Measurements from ENCODE around the gene TSPEAR. TPM values are rescaled to one million over a fixed set of nuclear protein-coding genes. Genes with fewer than 3 reads are reported as not detected.

TSPEAR gene
- polyA plus RNA-seq, 1 of the 3 experiments (the other 2 are of a cell fraction), result 0.08 TPM

DNA sequence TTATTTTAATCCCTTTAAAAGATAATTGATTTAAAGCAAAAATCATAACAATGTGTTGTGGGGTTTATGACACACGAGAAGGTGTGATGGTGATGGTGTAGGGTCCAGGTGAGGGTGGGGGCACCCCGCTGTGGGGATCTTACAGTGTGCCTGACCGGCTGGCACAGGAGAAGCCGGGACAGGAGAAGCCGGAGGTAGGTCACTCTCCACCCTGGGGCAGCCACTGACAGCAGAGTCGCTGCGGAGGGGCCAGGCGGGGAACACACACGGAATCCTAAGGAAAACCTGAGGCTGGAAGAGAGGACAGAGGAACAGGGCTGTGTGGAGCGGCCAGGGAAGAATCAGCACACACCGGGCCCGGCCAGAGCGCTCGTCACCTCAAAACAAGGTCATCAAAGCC lies 260.4 kb downstream of the TSPEAR start (continued):
- TF ChIP-seq, protein P1, sequence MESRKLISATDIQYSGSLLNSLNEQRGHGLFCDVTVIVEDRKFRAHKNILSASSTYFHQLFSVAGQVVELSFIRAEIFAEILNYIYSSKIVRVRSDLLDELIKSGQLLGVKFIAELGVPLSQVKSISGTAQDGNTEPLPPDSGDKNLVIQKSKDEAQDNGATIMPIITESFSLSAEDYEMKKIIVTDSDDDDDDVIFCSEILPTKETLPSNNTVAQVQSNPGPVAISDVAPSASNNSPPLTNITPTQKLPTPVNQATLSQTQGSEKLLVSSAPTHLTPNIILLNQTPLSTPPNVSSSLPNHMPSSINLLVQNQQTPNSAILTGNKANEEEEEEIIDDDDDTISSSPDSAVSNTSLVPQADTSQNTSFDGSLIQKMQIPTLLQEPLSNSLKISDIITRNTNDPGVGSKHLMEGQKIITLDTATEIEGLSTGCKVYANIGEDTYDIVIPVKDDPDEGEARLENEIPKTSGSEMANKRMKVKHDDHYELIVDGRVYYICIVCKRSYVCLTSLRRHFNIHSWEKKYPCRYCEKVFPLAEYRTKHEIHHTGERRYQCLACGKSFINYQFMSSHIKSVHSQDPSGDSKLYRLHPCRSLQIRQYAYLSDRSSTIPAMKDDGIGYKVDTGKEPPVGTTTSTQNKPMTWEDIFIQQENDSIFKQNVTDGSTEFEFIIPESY (IDR thresholded peaks at IDR 0.05; ENCODE audit: borderline replicate concordance, low read depth), result no peak
- TF ChIP-seq TAF1 (IDR thresholded peaks at IDR 0.05; ENCODE audit: borderline replicate concordance, low read depth, low read length), result no peak

DNA sequence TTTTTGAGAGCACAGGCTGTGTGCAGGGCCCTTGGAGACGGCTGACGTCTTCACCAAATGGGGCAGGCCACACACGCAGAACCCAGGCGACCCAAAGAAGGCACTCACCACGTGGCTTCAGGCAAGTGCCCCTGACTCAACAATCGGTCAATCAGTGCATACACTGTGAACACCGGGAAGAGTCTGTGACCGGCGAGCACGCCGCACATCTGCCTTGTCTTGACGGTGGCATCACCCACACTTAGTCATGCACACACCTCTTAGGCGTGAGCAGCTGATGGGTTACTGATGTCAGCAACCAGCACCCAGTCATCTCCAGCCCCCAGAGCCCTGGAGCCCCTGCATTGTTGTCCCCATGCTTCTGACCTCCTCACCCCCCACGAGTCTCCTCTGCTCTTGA lies 261.0 kb downstream of the TSPEAR start:
- ChIA-PET POLR2A (interaction anchor here (1.1 to 1.9 kb wide), 2 partner anchors 12 to 112 kb away, joined by 4 to 7 read pairs; no protein-coding TSS in a partner anchor), CTCF (interaction anchor here (0.9 to 2.1 kb wide), 5 partner anchors 11 to 112 kb away, joined by 3 to 9 read pairs (median 5); no protein-coding TSS in a partner anchor)
- WGBS (ENCODE audit: low lambda C conversion rate), result 48% methylated on average over 4 of the region's 14 CpGs
- Histone ChIP-seq H3K79me2 (ENCODE audit: insufficient read depth) (no peaks in the 10 kb centered on the region), H3K4me2 (no peak overlapping the region), H2AFZ (ENCODE audit: low read depth) (no peak overlapping the region), H3K4me3 (ENCODE audit: low read depth in 2 of 2, low read length in 1 of 2) (no peak overlapping the region), H3K27ac (ENCODE audit: low read depth in 2 of 2, low read length in 1 of 2) (peak overlapping the region in 1 of 2 experiments; percentile 92; a peak in 2 of 4 replicates), H4K20me1 (ENCODE audit: insufficient read depth) (no peaks in the 10 kb centered on the region), H3K9me3 (0 out of 2 replicates have a peak, but pooled peaks cover 3% of the 10 kb centered on the region), H3K27me3 (ENCODE audit: insufficient read depth) (peaks cover 13% of the 10 kb centered on the region; the same call in 1 of the 2 replicates), H3K9me2 (no peaks in the 10 kb centered on the region), H3K4me1 (ENCODE audit: control insufficient read depth in 1 of 2, insufficient read depth in 2 of 2, low read depth in 1 of 2, low read length in 1 of 2) (peaks cover 0 to 30% of the 10 kb centered on the region in 2 experiments; a peak in 1 of 4 replicates), H3K36me3 (replicated peaks in 1 of 2; ENCODE audit: control insufficient read depth in 1 of 2, insufficient read depth in 2 of 2, low read length in 1 of 2) (no peaks in the 10 kb centered on the region), H3K9ac (no peak overlapping the region), H3F3A (replicated peaks; ENCODE audit: insufficient read depth) (peaks cover 16% of the 10 kb centered on the region)
- no peak for DNase-seq
- TF ChIP-seq RAD21 (IDR thresholded peaks at IDR 0.05; ENCODE audit: low read length) (no peak), RXRA (IDR thresholded peaks at IDR 0.05; ENCODE audit: borderline replicate concordance, low read depth) (no peak), EZH2phosphoT487 (IDR thresholded peaks at IDR 0.05; ENCODE audit: borderline replicate concordance, low read depth) (no peak)

DNA sequence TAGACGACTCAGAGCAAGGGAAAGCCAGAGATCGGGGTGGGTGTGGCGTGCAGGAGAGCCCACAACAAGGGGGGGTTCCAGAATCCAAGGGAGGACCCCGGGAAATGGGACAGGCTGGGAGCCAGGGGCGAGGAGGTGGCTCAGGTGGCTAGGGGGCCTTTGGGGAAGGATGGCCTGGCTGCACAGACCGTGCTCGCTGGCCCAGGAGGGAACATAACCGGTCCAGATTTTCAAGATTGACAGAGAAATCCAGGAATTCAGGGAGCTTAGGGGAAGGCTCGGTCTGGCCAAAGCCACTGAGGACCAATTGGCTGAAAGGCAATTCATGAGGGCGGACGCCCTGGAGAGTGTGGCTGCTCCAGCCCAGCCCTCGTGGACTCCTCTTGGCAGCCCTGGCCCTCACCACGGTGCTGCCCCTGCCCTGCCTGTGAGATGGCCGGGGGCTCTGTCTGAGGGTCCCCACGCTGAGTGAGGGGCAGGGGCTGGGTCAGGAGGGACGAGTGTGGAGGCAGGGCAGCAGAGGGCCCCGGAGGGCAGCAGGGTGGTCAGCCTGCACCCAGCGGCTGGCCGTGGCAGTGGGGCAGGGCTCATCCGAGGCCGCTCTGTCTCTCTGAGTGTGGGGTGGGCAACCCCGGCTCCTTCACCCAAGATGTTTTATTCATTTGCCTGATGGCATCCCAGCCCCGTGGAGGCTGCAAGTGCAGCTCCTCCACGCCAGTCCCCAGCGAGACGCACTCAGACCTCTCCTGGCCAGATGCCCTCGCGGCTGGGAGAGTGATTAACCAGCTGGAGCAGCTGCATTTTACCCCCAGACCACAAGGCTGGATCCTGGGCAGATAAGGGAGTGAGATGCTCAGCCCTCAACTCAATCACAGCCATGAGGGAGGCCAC lies 261.7 kb downstream of the TSPEAR start:
- H3K27me3 ChIP-seq (ENCODE audit: insufficient read depth), result peaks cover 13% of the 10 kb centered on the region; the same call in 1 of the 2 replicates
- DNase-seq, result peak; percentile 91
- H3K4me2 ChIP-seq, result no peak overlapping the region
- peaks cover 0 to 30% of the 10 kb centered on the region in 2 experiments; a peak in 1 of 4 replicates for H3K4me1 ChIP-seq (ENCODE audit: control insufficient read depth in 1 of 2, insufficient read depth in 2 of 2, low read depth in 1 of 2, low read length in 1 of 2)
- no peaks in the 10 kb centered on the region for H4K20me1 ChIP-seq (ENCODE audit: insufficient read depth)
- WGBS (ENCODE audit: low lambda C conversion rate), result 21% methylated on average over 15 of the region's 28 CpGs
- CTCF ChIA-PET, result interaction anchor here (0.9 to 2.1 kb wide), 7 partner anchors 8 to 111 kb away, joined by 3 to 9 read pairs (median 6); no protein-coding TSS in a partner anchor
- H3K36me3 ChIP-seq (replicated peaks in 1 of 2; ENCODE audit: control insufficient read depth in 1 of 2, insufficient read depth in 2 of 2, low read length in 1 of 2), result no peaks in the 10 kb centered on the region
- no peak overlapping the region for H3K4me3 ChIP-seq (ENCODE audit: low read depth in 2 of 2, low read length in 1 of 2)
- 0 out of 2 replicates have a peak, but pooled peaks cover 3% of the 10 kb centered on the region for H3K9me3 ChIP-seq
- H3F3A ChIP-seq (replicated peaks; ENCODE audit: insufficient read depth), result peaks cover 16% of the 10 kb centered on the region
- POLR2A ChIA-PET, result interaction anchor here (1.1 to 1.9 kb wide), 2 partner anchors 11 to 111 kb away, joined by 4 to 7 read pairs; no protein-coding TSS in a partner anchor
- no peak overlapping the region for H3K9ac ChIP-seq
- peak overlapping the region in 1 of 2 experiments; percentile 92; a peak in 2 of 4 replicates for H3K27ac ChIP-seq (ENCODE audit: low read depth in 2 of 2, low read length in 1 of 2)
- H2AFZ ChIP-seq (ENCODE audit: low read depth), result no peak overlapping the region
- H3K9me2 ChIP-seq, result no peaks in the 10 kb centered on the region
- no peaks in the 10 kb centered on the region for H3K79me2 ChIP-seq (ENCODE audit: insufficient read depth)
- TF ChIP-seq MXI1 (IDR thresholded peaks at IDR 0.05; ENCODE audit: low read depth, low read length), result peak; percentile 50; the same call in 1 of the 2 replicates
- peak; percentile 64 for TF ChIP-seq CHD2 (IDR thresholded peaks at IDR 0.05; ENCODE audit: low read length, partially characterized antibody)
- TF ChIP-seq GATA2 (CRISPR knock-in tag; IDR thresholded peaks at IDR 0.05), result peak; percentile 96
- TF ChIP-seq FOXJ3 (CRISPR knock-in tag; IDR thresholded peaks at IDR 0.05), result peak; percentile 66
- peak; percentile 18; the same call in 1 of the 2 replicates for TF ChIP-seq RAD21 (IDR thresholded peaks at IDR 0.05; ENCODE audit: low read length)
- TF ChIP-seq EP300 (IDR thresholded peaks at IDR 0.05; ENCODE audit: borderline replicate concordance in 1 of 2, low read depth in 1 of 2, low read length in 1 of 2), result peak in 1 of 2 experiments; percentile 47; a peak in 1 of 4 replicates
- TF ChIP-seq JUND (IDR thresholded peaks at IDR 0.05), result no peak
- peak; percentile 69 for TF ChIP-seq RCOR1 (IDR thresholded peaks at IDR 0.05; ENCODE audit: low read length)
- TF ChIP-seq FOXM1 (IDR thresholded peaks at IDR 0.05; ENCODE audit: low read depth), result no peak

All from SK-N-SH (cell line).